GM18511 (cell line): Measurements from ENCODE around the gene VPS33B.
A peak's percentile ranks its signal among the peaks of the same experiment; 100 is the strongest.

ENCODE experiments used
- ATAC-seq: cut with Tn5 transposase; IDR thresholded peaks from one replicate; pipeline ENCODE4 v1.9.1; 2021; ENCODE audit warnings: mild to moderate bottlenecking, moderate library complexity; ENCODE audit not compliant: unreplicated experiment

Gene VPS33B

DNA sequence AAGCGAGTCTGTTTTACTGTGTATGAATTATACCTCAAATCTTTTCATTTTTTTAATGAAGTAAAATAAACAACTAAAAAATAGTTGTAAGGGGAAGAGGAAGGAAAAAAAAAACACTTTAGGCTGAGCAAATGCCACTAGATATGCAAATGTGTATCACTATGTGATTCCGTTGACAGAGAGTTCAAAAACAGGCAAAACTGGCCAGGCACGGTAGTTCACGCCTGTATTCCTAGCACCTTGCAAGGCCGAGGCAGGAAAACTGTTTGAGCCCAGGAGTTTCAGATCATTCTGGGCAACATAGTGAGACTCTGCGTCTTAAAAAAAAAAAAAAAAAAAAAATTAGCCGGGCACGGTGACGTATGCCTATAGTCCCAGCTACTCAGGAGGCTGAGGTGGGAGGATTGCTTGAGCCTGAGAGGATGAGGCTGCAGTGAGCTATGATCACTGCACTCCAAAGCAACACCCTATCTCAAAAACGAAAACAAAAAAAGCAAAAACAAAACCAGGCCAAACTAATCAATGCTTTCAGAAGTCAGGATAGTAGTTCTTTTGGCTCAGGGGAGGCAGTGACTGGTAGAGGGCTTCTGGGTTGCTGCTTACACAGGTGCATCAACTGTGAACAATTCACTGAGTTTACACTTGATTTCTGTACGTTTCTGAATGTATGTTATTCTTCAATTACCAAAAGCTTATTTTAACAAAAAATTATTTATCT is 35.4 kb downstream of the VPS33B start:
- no peak for ATAC-seq

DNA sequence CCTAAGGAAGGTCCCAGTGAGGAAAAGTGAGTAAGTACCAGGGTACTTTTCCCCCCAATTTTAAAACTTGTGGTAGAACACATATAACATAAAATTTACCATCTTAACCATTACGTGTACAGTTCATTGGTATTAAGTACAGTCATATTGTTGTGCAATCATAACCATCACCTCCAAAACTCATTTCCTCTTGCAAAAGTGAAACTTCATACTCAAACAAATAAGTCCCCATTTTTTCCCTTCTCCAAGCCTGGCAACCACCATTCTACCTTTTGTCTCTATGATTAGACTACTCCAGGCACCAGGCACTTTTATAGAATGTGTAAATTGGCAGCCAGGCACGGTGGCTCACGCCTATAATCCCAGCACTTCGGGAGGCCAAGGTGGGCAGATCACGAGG is 40.3 kb downstream of the VPS33B start:
- ATAC-seq: peak; percentile 46

DNA sequence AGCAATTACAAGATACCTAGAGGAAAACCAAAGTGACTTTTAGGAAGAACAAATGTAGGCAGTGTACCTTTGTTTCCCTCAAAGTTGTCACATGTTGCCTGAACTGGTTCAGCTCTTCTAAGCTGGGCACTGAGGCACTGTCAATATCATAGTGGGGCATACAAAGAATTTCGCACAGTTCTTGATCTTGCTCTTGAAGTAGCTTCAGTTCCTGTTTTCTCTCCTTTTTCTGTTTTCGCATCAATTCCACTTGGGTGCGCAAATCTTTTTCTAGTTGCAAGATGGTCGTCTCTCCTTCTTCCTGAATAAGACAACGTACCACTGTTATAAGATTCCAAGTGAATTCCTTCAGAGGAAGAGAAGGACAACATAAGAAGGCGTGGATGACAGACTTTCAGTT is 40.7 kb downstream of the VPS33B start:
- ATAC-seq: peak; percentile 77

DNA sequence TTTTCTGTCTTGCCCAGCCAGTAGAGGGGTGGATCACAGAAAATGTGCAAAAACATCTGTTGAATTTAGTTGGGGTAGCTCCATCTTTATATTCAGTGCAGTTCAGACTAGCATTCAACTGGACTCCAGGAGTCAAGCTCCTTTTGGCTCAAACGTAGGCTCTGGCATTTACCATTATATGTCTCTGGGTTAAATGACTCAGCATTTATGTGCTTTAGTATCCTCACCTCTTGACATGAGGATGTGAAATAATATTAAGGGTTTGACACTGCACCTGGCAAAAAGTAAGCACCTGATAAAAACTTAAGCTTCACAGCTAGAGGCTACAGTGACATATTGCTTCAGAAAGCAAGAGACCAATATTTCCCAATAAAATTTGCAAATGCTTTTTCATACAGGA is 42.8 kb downstream of the VPS33B start:
- no peak for ATAC-seq

DNA sequence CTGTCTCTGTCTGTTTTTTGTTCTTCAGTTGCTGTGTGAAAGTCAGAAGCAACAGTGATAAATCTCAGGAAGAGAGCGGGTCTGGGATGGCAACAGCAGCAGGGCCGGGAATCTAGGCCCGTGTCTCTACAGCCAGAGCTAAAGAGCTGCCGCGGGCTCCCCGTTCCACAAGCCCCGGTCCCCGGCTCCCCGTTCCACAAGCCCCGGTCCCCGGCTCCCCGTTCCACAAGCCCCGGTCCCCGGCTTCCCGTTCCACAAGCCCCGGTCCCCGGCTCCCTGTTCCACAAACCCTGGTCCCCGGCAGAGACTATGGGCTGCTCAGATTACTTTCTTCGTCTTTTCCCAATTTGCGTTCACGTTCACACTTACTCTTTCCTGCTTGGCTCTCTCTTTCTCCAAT is 48.2 kb downstream of the VPS33B start:
- no peak for ATAC-seq

DNA sequence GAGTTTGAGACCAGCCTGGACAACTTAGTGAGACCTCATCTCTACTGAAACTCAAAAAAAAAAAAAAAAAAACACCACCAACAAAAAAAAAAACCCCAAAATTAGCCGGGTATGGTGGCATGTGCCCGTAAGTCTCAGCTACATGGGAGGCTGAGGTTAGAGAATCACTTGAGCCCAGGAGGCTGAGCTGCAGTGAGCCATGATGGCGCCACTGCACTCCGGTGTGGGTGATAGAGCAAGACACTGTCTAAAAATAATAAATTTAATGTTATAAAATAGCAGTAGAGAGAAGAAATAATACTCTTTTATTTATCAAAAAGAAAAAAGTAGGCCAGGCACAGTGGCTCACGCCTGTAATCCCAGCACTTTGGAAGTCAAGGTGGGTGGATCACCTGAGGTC is 50.3 kb downstream of the VPS33B start:
- ATAC-seq: no peak

DNA sequence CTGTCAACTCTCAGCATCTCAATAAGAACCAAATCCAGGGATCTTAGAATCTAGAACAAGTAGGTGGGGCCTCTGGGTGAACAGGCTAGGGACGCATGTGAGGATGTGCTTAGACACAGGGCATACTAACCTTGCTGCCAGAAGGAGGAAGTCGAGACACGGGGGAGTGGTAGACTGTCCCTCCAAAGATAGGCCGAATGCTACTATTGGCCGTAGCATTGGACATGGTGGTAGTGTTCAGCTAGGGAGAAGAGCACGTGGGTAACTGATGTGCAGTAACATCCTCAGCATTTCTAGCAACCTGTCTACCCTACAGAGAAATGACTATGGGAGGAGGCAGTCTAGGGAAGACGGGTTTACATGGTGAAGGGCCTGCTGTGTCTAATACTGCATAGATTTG is 52.1 kb downstream of the VPS33B start:
- ATAC-seq: no peak

DNA sequence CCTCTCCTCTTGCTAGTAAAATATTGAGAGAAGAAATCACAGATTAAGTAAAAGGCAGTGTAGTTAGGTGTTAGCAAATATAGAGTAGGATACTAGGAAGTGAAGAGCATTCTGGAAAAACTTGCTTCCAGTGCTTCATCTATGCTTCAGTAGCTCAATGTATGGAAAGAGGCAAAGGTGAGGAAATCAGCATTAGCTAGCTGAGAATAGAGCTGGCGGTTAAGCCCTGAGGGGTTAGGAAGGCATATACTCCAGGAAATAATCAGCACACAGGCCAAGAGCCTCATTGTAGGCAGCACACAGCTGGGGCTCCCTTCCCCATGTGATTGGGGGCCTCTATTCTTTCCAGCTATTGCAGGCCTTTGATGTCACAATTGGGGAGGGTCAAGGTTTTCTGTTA is 54.0 kb downstream of the VPS33B start:
- ATAC-seq: no peak

DNA sequence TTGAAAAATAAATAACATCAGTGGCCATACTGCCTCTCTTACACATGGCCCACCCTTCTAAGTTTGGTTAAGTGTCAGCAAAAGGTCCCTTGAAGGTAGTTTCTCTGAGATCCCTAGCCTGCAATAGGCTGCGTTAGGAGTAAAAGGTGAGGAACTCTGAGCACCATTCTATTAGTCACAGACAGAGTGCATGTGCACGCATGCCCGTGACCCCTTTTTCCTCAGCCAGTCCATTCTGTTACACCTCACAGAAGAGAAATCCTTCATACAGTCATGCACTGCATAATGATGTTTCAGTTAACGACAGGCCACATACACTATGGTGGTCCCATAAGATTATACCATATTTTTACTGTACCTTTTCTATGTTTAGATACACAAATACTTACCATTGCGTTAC is 55.2 kb downstream of the VPS33B start:
- ATAC-seq: no peak

DNA sequence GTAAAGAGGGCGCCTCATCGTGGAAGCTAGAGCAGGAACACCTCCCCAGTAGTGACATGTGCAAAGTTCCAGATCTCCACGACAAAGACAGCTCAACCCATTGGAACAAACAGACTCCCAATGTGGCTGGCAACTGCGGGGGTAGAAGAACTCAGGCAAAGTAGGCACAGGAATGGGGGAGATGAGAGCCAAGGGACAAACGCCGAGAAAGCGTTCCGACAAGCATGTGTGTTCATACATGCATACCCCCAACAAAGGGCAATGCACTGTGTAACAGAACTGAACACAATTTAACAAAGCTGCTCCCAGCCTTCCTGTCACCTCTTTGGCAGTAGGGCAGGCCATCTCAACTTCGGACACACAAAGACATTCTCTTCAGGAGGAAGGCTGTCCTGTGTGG is 56.1 kb downstream of the VPS33B start:
- ATAC-seq: no peak

DNA sequence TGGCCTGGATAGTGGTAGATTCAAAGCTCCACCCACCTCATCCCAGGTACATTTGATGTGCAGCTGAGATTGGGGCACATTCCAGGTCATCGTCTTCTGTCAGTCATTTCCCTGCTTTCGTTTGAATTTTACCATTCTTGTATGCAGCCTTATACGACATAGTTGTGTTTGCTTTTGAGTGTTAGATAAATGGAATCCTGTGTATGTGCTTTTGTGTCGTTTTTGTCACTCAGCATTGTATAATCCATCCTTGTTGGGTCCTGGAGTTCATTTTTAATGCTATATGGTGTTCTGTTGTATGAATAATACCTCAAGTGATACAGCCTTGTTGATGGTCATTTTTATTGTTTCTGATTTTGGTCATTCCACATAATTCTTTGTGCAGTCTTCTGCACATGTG is 60.4 kb downstream of the VPS33B start:
- no peak for ATAC-seq

DNA sequence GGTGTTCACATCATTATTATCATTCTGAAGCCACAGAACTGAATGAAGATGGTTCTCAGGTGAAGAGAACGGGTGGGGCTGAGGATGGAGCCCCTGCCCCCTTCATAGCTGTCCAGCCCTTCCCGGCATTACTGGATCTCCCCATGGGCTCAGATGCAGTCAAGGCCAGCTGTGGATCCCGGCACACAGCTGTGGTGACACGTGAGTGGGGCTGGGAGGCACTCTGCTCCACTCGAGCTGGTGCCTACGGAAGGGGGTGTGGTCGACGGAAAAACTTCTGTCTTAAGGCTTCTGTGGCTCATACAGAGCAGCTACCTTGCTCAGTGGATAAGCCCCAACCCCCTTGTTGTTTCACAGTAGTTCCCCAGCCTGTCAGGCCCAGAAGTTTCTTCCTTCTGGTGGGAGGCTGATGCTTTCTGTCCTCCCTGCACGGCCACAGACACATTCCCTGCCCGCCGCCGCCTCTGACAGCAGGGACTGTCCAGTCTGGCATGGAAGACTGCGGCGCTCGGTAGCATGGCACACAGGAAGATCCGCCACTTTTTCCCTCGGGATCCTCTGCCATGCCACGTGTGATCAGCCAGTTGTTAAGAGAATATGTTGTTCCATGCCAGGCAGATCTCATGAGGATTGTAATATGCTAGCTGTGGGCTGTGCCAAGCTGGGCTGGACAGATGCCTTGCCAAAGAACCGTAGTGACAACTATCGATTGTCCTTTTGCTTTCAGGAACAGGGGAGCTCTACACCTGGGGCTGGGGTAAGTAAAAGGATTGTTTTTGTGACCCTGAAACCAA is 61.9 kb downstream of the VPS33B start:
- ATAC-seq: no peak

DNA sequence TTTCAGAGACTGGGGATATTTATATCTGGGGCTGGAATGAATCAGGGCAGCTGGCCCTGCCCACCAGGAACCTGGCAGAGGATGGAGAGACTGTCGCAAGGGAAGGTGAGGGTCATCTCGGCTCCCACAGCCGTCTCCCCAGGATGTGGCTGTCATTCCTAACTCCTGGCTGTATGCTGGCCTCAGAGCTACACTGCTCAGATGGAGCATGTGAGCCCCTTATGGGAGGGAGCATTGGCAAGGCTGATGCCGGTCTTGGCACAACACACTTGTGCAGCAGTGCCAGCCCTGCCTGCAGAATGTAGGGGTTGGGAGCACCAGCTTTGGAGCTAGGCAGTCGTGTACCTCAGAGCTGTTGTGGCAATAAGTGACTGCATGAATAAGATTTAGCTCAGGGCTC is 62.5 kb downstream of the VPS33B start:
- ATAC-seq: no peak

DNA sequence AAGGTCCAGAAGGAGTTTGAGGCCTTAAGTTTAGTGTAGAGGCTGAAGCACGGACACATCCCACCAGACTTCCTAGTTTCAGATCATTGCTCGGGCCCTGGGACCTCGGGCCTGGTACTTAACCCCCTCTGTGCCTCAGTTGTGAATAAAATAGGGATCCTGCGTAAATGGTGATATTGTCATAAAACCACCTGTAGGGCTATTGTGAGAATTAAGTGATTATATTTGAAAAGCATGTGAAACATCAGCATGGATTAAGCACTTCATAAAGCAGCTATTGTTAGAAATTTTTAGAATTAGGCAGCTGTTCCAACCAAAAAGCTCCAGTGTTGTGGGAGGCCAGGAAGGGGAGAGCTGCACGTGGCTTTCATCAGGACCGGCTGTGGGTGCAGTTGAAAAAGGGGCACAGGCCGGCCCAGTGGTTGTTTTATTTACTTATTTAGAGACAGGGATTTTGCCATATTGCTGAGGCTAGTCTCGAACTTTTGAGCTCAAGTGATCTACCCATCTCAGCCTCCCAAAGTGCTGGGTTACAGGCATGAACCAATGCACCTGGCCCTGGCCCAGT is 63.3 kb downstream of the VPS33B start:
- no peak for ATAC-seq

DNA sequence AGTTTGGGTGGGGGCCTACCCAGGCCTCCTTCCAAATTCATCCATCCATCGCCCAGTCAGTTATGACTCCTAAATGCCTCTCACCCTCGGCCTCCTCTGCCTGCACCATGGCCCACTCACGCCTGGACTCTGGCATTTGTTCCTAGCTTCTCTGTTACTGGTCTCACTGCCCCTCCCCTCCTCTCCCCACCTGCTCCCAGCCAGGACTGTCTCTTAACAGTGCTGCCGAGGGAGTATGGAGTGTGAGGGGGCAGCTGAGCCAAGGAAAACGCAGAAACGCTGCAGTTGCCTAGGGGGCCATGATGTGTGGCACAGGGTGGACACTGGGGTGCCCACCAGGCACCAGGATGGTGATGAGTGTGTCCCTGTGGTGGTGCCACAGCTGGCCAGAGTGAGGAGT is 64.6 kb downstream of the VPS33B start:
- ATAC-seq: no peak

DNA sequence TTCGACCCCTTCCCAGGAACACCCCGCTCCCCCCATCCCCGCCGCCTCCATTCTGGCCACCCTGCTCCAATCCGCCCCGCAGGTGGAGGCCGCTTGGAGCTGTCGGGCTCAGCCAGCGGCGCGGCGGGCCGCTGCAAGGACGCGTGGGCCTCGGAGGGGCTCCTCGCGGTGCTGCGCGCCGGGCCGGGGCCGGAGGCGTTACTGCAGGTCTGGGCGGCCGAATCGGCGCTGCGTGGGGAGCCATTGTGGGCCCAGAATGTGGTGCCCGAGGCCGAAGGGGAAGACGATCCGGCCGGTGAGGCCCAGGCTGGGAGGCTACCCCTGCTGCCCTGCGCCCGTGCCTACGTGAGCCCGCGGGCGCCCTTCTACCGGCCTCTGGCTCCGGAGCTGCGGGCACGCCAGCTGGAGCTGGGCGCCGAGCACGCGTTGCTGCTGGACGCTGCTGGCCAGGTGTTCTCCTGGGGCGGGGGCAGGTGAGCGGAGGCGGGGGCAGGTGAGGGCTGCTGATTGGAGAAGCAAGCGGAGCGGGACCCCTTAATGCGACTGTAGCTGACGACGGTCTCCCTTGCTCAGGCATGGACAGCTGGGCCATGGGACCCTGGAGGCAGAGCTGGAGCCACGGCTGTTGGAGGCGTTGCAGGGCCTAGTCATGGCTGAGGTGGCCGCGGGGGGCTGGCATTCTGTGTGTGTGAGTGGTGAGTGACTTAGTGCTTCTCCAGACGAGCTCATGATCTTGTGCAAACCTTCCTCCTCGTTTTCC is 65.2 kb downstream of the VPS33B start:
- ATAC-seq: no peak

DNA sequence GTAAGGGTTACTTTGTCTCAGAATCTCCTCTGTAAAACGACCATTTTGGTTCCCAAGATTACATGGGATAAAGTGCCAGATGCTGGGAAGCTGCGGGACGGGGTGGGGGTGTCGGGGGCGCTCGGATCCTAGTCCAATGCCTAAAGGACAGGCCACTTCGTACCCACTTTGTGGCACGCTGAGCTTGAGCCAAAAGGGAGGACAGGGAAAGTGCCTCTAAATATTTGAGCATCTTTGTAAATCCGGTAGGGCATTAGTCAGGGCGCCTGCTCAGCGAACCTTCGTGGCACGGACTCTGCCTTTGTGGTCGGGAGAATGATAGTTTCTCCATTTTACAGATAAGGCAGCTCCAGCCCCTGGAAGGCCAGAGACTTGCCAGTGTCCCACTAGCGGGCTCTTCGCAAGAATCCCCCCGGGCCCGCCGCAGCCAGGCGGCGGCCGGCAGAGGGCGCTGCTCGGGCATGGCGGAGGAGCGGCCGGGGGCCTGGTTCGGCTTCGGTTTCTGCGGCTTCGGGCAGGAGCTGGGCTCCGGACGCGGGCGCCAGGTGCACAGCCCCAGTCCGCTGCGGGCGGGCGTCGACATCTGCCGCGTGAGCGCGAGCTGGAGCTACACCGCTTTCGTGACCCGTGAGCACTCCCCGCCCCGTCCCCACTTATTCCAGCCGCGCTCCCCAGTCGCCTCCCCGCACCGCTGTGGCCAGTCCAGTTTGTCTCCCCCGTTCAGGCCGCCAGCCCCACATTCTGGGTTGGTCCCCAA is 65.9 kb downstream of the VPS33B start:
- ATAC-seq: peak; percentile 23

DNA sequence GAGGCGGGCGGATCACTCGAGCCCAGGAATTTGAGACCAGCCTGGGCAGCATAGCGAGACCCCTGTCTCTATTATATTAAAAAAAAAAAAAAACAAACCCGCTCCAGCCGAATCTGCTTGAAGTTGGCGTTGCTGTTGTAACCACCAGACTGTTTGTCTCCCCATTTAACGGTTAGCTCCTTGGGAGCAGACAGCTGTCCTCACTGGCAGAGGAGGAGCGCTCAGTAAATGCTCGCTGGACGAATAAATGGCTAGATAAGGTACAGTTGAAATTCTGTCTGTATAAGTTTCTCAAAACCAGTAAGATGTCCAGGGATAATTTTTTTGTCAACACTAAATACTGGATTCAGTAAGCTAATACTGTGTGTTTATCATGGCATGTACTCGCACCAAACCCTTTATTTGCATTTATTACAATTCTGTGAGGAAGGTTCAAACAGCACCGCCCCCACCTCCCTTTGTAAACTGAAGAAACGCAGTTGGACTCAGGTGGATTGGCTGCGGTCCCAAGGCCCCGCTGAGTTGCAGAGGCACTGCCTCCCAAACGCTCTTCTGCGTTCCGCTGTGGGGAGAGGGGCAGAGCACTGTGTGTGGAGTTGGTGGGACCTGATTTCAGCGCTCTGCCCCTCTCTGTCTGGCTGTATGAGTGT is 66.6 kb downstream of the VPS33B start:
- no peak for ATAC-seq

DNA sequence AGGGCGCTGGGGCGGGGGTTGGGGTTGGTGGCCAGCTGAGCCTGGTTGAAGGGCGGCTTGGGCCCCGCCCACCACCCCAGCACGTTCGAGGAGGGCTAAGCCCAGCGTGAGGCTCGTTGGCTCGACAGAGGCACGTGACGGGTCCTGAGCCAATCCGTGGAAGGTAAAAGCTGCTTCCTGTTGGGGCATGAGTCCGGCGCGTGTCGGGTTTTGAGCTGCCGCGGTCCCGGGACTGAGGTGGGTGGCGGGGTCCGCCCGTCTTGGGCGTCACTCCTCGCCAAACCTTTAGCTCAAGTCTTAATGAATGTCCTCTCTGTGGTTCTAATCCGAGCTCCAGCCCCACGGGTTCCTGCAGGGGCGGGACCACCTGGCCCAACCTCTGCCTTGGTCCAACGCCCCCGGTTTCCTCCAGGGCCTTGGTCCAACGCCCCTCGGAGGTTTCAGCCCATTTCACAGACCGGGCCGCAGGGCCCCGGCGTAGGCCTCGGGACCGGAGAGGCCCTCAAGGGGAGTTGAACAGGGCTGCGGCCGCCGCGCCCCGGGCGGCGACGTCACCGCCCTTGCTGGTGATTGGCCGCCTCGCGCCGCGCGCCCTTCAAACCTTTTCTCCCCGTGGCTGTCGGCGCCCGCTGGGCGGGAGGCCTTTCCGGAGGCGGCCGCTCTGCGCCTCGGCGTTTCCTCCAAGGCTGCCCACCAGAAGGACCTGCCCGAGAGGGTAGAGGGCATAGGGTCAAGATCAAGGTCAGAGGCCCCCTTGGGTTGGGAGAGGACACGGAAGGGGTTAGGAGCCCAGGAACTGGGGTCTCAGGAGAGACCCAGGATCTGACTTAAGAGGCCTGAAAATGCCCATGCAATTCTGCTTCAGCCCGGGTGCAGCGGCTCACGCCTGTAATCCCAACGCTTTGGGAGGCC is 67.4 kb downstream of the VPS33B start, which contains the start of gene RCCD1:
Gene RCCD1 (plus strand): TSS at position 173 of the 912 bp plus-strand sequence. CDS start 1,851 bp downstream, outside the sequence.
- ATAC-seq: peak; percentile 96
